HCEC 1CT (cell line): ENCODE results near the gene PRKCH.
A peak's percentile ranks its signal among the peaks of the same experiment; 100 is the strongest.

Source experiments
- DNase-seq: peaks from one replicate; pipeline ENCODE4 v3.0.0-alpha.2; 2017

PRKCH gene

GRCh38 chr14:61537563-61538463, 216.4 kb downstream of the PRKCH start:
- peak; percentile 82 for DNase-seq

- DNase-seq, result no peak
Measured at GRCh38 chr14:61538464-61539022, 217.2 kb downstream of the PRKCH start.

GRCh38 chr14:61539631-61540030, 218.3 kb downstream of the PRKCH start:
- no peak for DNase-seq

- no peak for DNase-seq
Measured at GRCh38 chr14:61540931-61541330, 219.6 kb downstream of the PRKCH start.

GRCh38 chr14:61542848-61543790, 221.7 kb downstream of the PRKCH start:
- DNase-seq, result no peak

- DNase-seq, result no peak
Measured at GRCh38 chr14:61543946-61544345, 222.6 kb downstream of the PRKCH start.

GRCh38 chr14:61544448-61545330, 223.3 kb downstream of the PRKCH start:
- DNase-seq, result no peak

GRCh38 chr14:61545726-61546455, 224.5 kb downstream of the PRKCH start:
- no peak for DNase-seq

GRCh38 chr14:61547186-61548069, 226.0 kb downstream of the PRKCH start:
- DNase-seq, result peak; percentile 97

GRCh38 chr14:61549425-61549824, 228.0 kb downstream of the PRKCH start:
- DNase-seq, result peak; percentile 78

GRCh38 chr14:61551384-61551783, 230.0 kb downstream of the PRKCH start:
- no peak for DNase-seq

GRCh38 chr14:61552241-61552640, 230.9 kb downstream of the PRKCH start:
- DNase-seq, result no peak

GRCh38 chr14:61553730-61554641, 232.6 kb downstream of the PRKCH start:
- peak; percentile 99 for DNase-seq

GRCh38 chr14:61555056-61555838, 233.9 kb downstream of the PRKCH start:
- peak; percentile 71 for DNase-seq

GRCh38 chr14:61556455-61556854, 235.1 kb downstream of the PRKCH start:
- DNase-seq, result no peak

GRCh38 chr14:61557262-61557661, 235.9 kb downstream of the PRKCH start:
- no peak for DNase-seq

GRCh38 chr14:61557854-61558253, 236.5 kb downstream of the PRKCH start:
- no peak for DNase-seq

- DNase-seq, result no peak
Measured at GRCh38 chr14:61558271-61558670, 236.9 kb downstream of the PRKCH start.
